ENCODE results near the gene MIB2.

DNA sequence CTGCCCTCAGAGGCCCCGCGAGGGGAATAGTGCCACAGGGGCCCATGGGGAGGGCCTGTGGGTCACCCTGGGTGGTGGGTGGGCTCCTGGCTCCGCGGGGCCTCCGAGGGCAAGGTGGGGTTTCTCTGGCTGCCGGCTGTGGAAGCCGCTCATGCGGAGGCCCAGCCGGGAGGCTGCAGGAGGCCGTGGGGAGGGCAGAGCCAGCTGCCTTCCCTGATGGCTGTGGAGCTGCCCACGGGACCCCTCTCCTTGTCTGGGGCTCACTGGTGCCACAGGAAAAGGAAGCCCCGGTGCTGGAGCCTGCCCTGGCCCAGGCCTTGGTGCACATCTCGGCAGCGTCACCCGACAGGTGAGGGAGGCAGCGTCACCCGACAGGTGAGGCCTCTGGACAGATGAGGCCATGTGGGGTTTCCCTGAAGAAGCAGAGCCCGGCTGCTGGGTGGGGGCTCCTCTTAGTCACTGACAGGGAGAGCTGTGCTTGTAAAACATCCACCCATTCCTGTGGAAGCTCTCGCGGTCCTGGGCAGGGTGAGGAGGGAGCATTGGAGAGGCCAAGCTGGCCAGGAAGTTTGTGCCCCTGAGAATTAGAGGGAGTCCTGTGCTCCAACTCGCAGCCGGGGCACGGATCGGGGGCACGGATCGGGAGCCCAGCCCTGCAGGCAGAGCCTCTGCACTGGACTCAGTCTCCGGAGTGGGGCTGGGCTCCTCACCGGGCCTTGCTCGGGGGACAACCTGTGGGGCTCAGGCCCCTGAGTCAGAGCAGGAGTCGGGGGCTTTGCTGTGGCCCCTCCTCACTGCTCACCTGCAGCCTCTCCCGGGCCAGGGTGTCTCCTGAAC is 6.1 kb downstream of the MIB2 start:
- TF ChIP-seq, protein P1, sequence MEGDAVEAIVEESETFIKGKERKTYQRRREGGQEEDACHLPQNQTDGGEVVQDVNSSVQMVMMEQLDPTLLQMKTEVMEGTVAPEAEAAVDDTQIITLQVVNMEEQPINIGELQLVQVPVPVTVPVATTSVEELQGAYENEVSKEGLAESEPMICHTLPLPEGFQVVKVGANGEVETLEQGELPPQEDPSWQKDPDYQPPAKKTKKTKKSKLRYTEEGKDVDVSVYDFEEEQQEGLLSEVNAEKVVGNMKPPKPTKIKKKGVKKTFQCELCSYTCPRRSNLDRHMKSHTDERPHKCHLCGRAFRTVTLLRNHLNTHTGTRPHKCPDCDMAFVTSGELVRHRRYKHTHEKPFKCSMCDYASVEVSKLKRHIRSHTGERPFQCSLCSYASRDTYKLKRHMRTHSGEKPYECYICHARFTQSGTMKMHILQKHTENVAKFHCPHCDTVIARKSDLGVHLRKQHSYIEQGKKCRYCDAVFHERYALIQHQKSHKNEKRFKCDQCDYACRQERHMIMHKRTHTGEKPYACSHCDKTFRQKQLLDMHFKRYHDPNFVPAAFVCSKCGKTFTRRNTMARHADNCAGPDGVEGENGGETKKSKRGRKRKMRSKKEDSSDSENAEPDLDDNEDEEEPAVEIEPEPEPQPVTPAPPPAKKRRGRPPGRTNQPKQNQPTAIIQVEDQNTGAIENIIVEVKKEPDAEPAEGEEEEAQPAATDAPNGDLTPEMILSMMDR (IDR thresholded peaks at IDR 0.05) = no peak
- TF ChIP-seq POLR2A (IDR thresholded peaks at IDR 0.05) = no peak

All from lower leg skin (tissue), 3 donors.